Progenitor cell of endocrine pancreas (in vitro differentiated cells): Measurements from ENCODE around the gene CELA2A. TPM values are rescaled to one million over a fixed set of nuclear protein-coding genes. Genes with fewer than 3 reads are reported as not detected.

ENCODE experiments used
- DNase-seq: peaks from one replicate; pipeline ENCODE4 v3.0.0; 2021; ENCODE audit warnings: low spot score; ENCODE audit not compliant: unreplicated experiment
- H3K27ac Mint-ChIP-seq: 2 replicates; pipeline ENCODE4 v1.8.0; 2021; ENCODE audit warnings: mild to moderate bottlenecking, moderate library complexity, mixed read lengths
- H3K27me3 Mint-ChIP-seq: 2 replicates; pipeline ENCODE4 v1.8.0; 2021; ENCODE audit warnings: mixed read lengths
- H3K36me3 Mint-ChIP-seq: 2 replicates; pipeline ENCODE4 v1.8.0; 2022; ENCODE audit warnings: mixed read lengths; ENCODE audit not compliant: insufficient read depth
- H3K4me1 Mint-ChIP-seq: 2 replicates; pipeline ENCODE4 v1.8.0; 2021; ENCODE audit warnings: low read depth, mixed read lengths
- H3K4me3 Mint-ChIP-seq: 2 replicates; pipeline ENCODE4 v1.8.0; 2021; ENCODE audit warnings: low read depth, mild to moderate bottlenecking, moderate library complexity, mixed read lengths
- H3K9me3 Mint-ChIP-seq: 2 replicates; pipeline ENCODE4 v1.8.0; 2021; ENCODE audit warnings: low read depth, mixed read lengths
- total RNA-seq: library from RNA; stranded (reverse); gene quantifications from 2 replicates; pipeline ENCODE4 v1.2.1, GENCODE V29; 2021
- TF ChIP-seq, protein P1 (sequence below): fragments of 200-600 bp; sonication (generic); IDR thresholded peaks from one replicate; pipeline ENCODE4 v1.5.0; 2021; ENCODE audit warnings: antibody characterized with exemption, mild to moderate bottlenecking; ENCODE audit not compliant: unreplicated experiment

CELA2A gene
- total RNA-seq, 1 donor from 2014 or later = not detected

DNA sequence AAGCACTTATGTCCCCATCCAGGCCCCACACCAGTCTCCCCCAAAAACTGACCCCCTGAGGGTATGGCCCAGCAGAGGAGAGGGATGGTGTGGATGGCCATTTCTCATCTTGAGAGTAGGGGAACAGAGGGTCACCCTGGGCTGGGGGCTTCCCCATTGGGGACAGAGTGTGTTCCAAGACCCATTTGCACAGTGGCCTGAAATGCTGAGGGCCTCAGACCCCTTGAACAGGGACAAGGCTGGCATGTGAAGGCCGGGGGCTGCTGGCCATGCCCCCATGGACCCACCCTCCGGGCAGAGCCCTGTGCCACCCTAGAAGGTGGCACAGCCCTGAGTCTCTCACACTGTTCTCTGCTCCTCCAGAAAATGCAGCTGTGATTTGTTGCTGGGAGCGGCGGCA, 10.3 kb upstream of the CELA2A start:
- Mint-ChIP-seq H3K4me1 (peaks cover 2% of the 10 kb centered on the region), H3K27me3 (peaks cover 8% of the 10 kb centered on the region), H3K27ac (no peak overlapping the region), H3K36me3 (no peaks in the 10 kb centered on the region), H3K4me3 (no peak overlapping the region), H3K9me3 (peaks cover 5% of the 10 kb centered on the region)
- no peak for DNase-seq
- TF ChIP-seq, protein P1, sequence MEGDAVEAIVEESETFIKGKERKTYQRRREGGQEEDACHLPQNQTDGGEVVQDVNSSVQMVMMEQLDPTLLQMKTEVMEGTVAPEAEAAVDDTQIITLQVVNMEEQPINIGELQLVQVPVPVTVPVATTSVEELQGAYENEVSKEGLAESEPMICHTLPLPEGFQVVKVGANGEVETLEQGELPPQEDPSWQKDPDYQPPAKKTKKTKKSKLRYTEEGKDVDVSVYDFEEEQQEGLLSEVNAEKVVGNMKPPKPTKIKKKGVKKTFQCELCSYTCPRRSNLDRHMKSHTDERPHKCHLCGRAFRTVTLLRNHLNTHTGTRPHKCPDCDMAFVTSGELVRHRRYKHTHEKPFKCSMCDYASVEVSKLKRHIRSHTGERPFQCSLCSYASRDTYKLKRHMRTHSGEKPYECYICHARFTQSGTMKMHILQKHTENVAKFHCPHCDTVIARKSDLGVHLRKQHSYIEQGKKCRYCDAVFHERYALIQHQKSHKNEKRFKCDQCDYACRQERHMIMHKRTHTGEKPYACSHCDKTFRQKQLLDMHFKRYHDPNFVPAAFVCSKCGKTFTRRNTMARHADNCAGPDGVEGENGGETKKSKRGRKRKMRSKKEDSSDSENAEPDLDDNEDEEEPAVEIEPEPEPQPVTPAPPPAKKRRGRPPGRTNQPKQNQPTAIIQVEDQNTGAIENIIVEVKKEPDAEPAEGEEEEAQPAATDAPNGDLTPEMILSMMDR = no peak

DNA sequence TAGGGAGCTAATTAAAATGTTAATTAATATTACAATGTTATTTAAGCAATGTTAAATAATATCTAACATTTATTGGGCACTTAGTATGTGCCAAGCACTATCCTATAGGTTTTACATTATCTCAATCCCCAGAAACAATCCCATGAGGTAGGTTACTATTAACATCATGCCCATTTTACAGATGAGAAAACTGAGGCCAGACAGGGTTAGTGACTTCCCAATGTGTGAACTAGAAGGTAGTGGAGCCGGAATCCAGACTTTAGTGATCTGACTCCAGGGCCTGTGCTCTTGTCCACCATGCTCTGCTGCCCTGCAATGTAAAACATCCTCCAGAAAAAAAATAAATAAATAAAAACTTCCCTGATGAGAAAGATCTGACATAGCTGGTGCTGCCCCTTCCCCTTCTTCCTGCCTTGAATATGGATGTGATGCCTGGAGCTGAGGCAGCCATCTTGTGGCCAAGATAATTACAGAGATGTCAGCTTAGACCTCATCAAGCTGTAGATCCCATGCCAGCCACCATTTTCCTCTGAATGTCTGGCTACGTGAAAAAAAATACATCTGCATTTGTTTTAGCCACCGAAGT, 7.6 kb upstream of the CELA2A start:
- H3K9me3 Mint-ChIP-seq = peaks cover 6% of the 10 kb centered on the region
- peaks cover 8% of the 10 kb centered on the region for H3K27me3 Mint-ChIP-seq
- no peak for DNase-seq
- H3K4me1 Mint-ChIP-seq = no peaks in the 10 kb centered on the region
- H3K4me3 Mint-ChIP-seq = no peak overlapping the region
- no peak overlapping the region for H3K27ac Mint-ChIP-seq
- no peaks in the 10 kb centered on the region for H3K36me3 Mint-ChIP-seq
- TF ChIP-seq, protein P1 = no peak

DNA sequence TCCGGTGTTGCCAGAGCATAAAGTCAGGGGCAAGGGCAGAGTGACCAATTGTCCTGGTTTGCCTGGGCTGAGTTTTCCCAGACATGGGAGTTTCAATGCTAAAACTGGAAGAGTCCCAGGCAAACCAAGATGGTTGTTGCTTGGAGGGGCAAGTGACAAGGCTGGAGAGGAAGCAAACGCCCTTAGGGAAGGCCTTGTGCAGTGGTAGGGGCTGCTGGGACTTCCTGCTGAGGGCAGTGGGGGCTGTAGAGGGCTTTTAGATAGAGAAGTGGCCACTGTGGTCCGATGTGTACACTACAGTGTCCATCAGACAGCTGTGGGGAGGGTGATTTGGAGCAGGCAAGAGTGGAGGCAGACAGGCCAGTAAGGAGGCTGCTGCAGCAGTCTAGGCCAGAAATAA, 7.0 kb upstream of the CELA2A start:
- DNase-seq = no peak
- Mint-ChIP-seq H3K36me3 (no peaks in the 10 kb centered on the region), H3K4me3 (no peak overlapping the region), H3K9me3 (peaks cover 6% of the 10 kb centered on the region), H3K27ac (no peak overlapping the region), H3K4me1 (no peaks in the 10 kb centered on the region), H3K27me3 (peaks cover 8% of the 10 kb centered on the region)
- TF ChIP-seq, protein P1 = no peak

DNA sequence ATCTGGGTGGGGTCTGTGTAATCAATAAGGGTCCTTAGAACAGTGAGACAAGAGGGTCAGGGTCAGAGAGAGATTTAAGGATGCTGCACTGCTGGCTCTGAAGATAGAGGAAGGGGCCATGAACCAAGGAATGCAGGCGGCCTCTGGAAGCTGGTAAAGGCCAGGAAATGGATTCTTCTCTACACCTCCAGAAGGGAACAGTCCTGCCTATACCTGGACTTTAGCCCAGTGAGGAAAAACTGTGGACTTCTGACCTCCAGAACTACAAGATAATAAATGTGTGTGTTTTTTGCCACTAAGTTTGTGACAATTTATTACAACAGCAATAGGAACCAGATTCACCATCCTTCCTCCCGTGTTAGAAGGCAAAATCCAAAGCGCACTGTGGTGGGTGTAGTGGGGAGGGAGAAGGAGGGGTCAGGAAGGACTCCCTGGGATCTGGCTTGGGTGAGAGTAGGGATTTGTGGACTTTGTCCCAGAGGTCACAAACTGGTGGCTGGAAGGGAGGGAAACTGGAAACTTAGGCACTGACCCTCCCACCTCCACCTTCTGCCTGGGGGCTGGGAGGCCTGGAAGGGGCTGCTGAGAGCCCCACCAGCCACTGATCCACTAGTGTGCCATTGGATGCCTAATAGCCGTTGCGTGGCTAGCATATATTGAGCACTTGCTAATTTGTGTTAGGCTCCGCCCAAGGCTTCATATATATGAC, 5.4 kb upstream of the CELA2A start:
- Mint-ChIP-seq H3K4me3 (no peak overlapping the region), H3K36me3 (no peaks in the 10 kb centered on the region), H3K27me3 (peaks cover 4% of the 10 kb centered on the region), H3K27ac (no peak overlapping the region), H3K9me3 (peaks cover 6% of the 10 kb centered on the region), H3K4me1 (no peaks in the 10 kb centered on the region)
- TF ChIP-seq, protein P1 = no peak
- no peak for DNase-seq

DNA sequence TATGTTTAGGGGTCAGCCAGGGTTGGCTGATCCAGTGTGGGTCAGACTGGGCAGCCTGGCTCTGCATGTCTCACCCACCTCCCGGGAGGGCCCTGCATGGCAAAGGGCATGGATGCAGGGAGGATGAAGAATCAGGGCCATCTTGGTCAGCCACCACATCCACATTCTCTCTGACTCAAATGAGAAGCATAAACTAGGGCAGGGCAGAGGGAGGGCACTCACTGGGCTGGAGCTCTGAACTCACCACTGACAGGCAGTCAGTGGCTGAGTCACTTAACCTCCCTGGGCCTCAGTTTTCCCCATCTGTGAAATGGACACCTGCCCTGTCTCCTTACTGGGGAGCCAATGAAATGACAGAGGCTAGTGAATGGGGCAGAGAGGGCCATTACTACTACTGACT, 4.3 kb upstream of the CELA2A start:
- H3K27ac Mint-ChIP-seq = no peak overlapping the region
- no peak overlapping the region for H3K4me3 Mint-ChIP-seq
- peaks cover 6% of the 10 kb centered on the region for H3K9me3 Mint-ChIP-seq
- DNase-seq = no peak
- H3K27me3 Mint-ChIP-seq = peaks cover 1% of the 10 kb centered on the region
- H3K4me1 Mint-ChIP-seq = peaks cover 4% of the 10 kb centered on the region
- TF ChIP-seq, protein P1 = no peak
- no peaks in the 10 kb centered on the region for H3K36me3 Mint-ChIP-seq
